ENCODE data around the gene TRIM3.

GRCh38 chr11:6413791-6414201, 59.9 kb downstream of the TRIM3 start:
- TF ChIP-seq REST (IDR thresholded peaks at IDR 0.05; ENCODE audit: insufficient read depth in 1 of 2, low read depth in 2 of 2, low read length in 2 of 2): no peak
- no peak for TF ChIP-seq TAF1 (IDR thresholded peaks at IDR 0.05; ENCODE audit: borderline replicate concordance, insufficient read depth, low read length)
- TF ChIP-seq POLR2AphosphoS5 (IDR thresholded peaks at IDR 0.05; ENCODE audit: low read depth, low read length): no peak
